HUDEP-2 (cell line): ENCODE data around the gene PTPDC1.
"Not testable (repeated sequence)": the region's sequence is repeated elsewhere in the genome, so short reads cannot be mapped to it uniquely, and the experiment has no call there.

Experiments
- DNase-seq, 76 experiments: peaks; one replicate each; lab custom pipeline; 2025; ENCODE audit not compliant: unreplicated experiment in 76 of 76; lab: John Stamatoyannopoulos, UW

PTPDC1 gene

GRCh38 chr9:94086486-94087345, 2.5 kb downstream of the PTPDC1 start:
- peak in 38 of 76 experiments; percentile 8 to 78 (median 49) for DNase-seq

GRCh38 chr9:94094219-94095145, 10.2 kb downstream of the PTPDC1 start:
- not testable (repeated sequence) for DNase-seq

GRCh38 chr9:94096819-94097577, 12.7 kb downstream of the PTPDC1 start:
- no peak for DNase-seq

- DNase-seq, result no peak
These were observed 13.6 kb downstream of the PTPDC1 start for GRCh38 chr9:94097788-94098414.

- DNase-seq, result no peak
These were observed 16.1 kb downstream of the PTPDC1 start for GRCh38 chr9:94100152-94100879.

- no peak for DNase-seq
These were observed 17.0 kb downstream of the PTPDC1 start for GRCh38 chr9:94101162-94101853.

GRCh38 chr9:94108584-94108983, 24.3 kb downstream of the PTPDC1 start:
- DNase-seq, result no peak

GRCh38 chr9:94110821-94111252, 26.6 kb downstream of the PTPDC1 start:
- DNase-seq, result no peak

GRCh38 chr9:94111446-94111845, 27.2 kb downstream of the PTPDC1 start:
- no peak for DNase-seq

GRCh38 chr9:94112716-94113465, 28.6 kb downstream of the PTPDC1 start:
- no peak for DNase-seq

- not testable (repeated sequence) for DNase-seq
These were observed 35.8 kb downstream of the PTPDC1 start for GRCh38 chr9:94120088-94120487.

GRCh38 chr9:94120854-94121376, 36.7 kb downstream of the PTPDC1 start:
- no peak for DNase-seq

- DNase-seq, result no peak
These were observed 42.6 kb downstream of the PTPDC1 start for GRCh38 chr9:94126844-94127243.

- DNase-seq, result no peak
These were observed 43.5 kb downstream of the PTPDC1 start for GRCh38 chr9:94127806-94128205.

- DNase-seq, result no peak
These were observed 44.3 kb downstream of the PTPDC1 start for GRCh38 chr9:94128580-94128979.

- DNase-seq, result no peak
These were observed 50.4 kb downstream of the PTPDC1 start for GRCh38 chr9:94134629-94135028.

- DNase-seq, result no peak
These were observed 51.0 kb downstream of the PTPDC1 start for GRCh38 chr9:94135222-94135621.
